DND-41 (cell line): ENCODE data around the gene DLG1.
A peak's percentile ranks its signal among the peaks of the same experiment; 100 is the strongest.

Experiments
- ATAC-seq: fragments of 200-7000 bp; cut with Tn5 transposase; 3 replicates; pipeline ENCODE4 v1.9.1; 2021; ENCODE audit warnings: low read depth; ENCODE audit not compliant: insufficient read depth
- DNase-seq: peaks from one replicate; pipeline ENCODE4 v3.0.0-alpha.2; 2020
- H2AFZ ChIP-seq: 2 replicates; pipeline ENCODE4 v1.6.0; 2012; ENCODE audit warnings: low read depth, low read length
- H3K27ac ChIP-seq: 2 replicates; pipeline ENCODE4 v1.5.1; 2012; ENCODE audit warnings: low read length, inconsistent platforms
- H3K27me3 ChIP-seq: fragments of 200-600 bp; sonication (generic); 2 replicates; pipeline ENCODE4 v1.6.0; 2012; ENCODE audit warnings: low read length, mild to moderate bottlenecking, inconsistent platforms; ENCODE audit not compliant: insufficient read depth, poor library complexity
- H3K36me3 ChIP-seq: 2 replicates; pipeline ENCODE4 v1.5.1; 2012; ENCODE audit warnings: low read length, inconsistent platforms; ENCODE audit not compliant: insufficient read depth
- H3K4me1 ChIP-seq: 2 replicates; pipeline ENCODE4 v1.5.1; 2012; ENCODE audit warnings: mild to moderate bottlenecking, low read length; ENCODE audit not compliant: insufficient read depth
- H3K4me2 ChIP-seq: 2 replicates; pipeline ENCODE4 v1.6.0; 2012; ENCODE audit warnings: mild to moderate bottlenecking, moderate library complexity, low read length, inconsistent platforms; ENCODE audit not compliant: insufficient read depth
- H3K4me3 ChIP-seq, 2 experiments: fragments of 200-600 bp in 1 of 2; shearing (Covaris generic) in 1 of 2; 2 replicates each; pipeline ENCODE4 v1.5.1; 2012 to 2016; ENCODE audit warnings: inconsistent platforms in 2 of 2, low read length in 2 of 2, mild to moderate bottlenecking in 2 of 2, low read depth in 1 of 2, moderate library complexity in 1 of 2
- H3K79me2 ChIP-seq: 2 replicates; pipeline ENCODE4 v1.6.0; 2012; ENCODE audit warnings: low read length, inconsistent platforms; ENCODE audit not compliant: insufficient read depth
- H3K9ac ChIP-seq: 2 replicates; pipeline ENCODE4 v1.6.0; 2012; ENCODE audit warnings: low read depth, mild to moderate bottlenecking, inconsistent platforms, low read length, moderate library complexity
- H3K9me3 ChIP-seq: 2 replicates; pipeline ENCODE4 v1.5.1; 2012; ENCODE audit warnings: low read length, moderate library complexity, mild to moderate bottlenecking, inconsistent platforms; ENCODE audit not compliant: insufficient read depth, severe bottlenecking
- H4K20me1 ChIP-seq: 2 replicates; pipeline ENCODE4 v1.6.0; 2012; ENCODE audit warnings: low read length; ENCODE audit not compliant: insufficient read depth
- EZH2 ChIP-seq: IDR thresholded peaks from 3 replicates; pipeline ENCODE4 v1.6.1; 2012; ENCODE audit warnings: borderline replicate concordance, low read depth, mild to moderate bottlenecking, moderate library complexity, low read length, inconsistent platforms; ENCODE audit not compliant: severe bottlenecking
- TF ChIP-seq, protein P1 (sequence below): IDR thresholded peaks from 2 replicates; pipeline ENCODE4 v1.5.1; 2012; ENCODE audit warnings: borderline replicate concordance, low read length, moderate library complexity, mild to moderate bottlenecking; ENCODE audit not compliant: poor library complexity, severe bottlenecking; ENCODE audit errors: extremely low read depth

The DLG1 gene

DNA sequence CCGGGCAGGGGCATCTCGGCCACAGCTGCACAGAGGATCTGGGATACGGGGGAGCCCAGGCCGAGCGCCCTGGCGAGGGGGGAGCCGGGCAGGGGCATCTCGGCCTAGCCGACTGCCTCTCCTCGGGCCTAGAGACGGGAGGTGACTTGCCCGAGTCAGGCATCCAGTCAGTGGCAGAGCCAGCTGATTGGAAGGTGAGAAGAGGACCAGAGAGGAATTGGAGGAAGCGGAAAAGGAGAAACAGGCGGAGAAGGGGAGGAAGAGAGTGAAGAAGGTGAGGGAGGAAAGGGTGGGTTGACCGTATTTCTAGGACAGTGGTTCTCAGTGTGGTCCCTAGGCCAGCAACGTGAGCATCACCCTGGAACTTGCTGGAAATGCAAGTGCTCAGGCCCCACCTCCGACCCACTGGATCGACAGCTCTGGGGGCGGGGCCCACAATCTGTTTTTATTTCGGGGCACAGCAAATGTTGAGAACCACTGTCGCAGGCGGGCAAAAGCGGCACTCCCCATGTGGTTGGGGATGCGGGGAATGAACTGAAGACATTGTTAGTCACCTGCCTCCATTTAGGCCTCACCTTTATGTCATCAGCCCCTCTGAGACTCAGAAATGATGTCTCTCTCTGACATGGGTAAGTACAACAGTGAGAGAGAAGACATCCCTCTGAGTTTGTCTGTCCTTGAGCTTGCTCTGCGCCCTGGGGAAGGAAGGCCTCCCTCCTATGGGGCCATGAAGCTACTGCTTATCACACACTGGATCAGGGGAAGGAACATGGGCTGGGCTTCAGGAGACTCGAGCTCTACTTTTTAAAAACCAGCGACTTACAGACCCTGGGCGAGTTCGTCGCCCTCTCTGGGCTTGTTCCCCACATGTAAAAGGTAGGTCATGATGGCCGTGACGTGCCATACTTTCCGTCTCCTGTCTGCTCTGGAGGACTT is 267.8 kb downstream of the DLG1 start:
- no peak overlapping the region for H3K4me2 ChIP-seq
- no peaks in the 10 kb centered on the region; the same call in 1 of the 2 replicates for H3K36me3 ChIP-seq
- no peak overlapping the region for H3K4me3 ChIP-seq
- H4K20me1 ChIP-seq: 0 out of 2 replicates have a peak, but pooled peaks cover 3% of the 10 kb centered on the region
- H3K79me2 ChIP-seq: peaks cover 3% of the 10 kb centered on the region; the same call in 1 of the 2 replicates
- H3K4me1 ChIP-seq: peaks cover 15% of the 10 kb centered on the region
- H3K27ac ChIP-seq: no peak overlapping the region
- no peak overlapping the region for H2AFZ ChIP-seq
- no peak for ATAC-seq
- TF ChIP-seq, protein P1, sequence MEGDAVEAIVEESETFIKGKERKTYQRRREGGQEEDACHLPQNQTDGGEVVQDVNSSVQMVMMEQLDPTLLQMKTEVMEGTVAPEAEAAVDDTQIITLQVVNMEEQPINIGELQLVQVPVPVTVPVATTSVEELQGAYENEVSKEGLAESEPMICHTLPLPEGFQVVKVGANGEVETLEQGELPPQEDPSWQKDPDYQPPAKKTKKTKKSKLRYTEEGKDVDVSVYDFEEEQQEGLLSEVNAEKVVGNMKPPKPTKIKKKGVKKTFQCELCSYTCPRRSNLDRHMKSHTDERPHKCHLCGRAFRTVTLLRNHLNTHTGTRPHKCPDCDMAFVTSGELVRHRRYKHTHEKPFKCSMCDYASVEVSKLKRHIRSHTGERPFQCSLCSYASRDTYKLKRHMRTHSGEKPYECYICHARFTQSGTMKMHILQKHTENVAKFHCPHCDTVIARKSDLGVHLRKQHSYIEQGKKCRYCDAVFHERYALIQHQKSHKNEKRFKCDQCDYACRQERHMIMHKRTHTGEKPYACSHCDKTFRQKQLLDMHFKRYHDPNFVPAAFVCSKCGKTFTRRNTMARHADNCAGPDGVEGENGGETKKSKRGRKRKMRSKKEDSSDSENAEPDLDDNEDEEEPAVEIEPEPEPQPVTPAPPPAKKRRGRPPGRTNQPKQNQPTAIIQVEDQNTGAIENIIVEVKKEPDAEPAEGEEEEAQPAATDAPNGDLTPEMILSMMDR: no peak
- TF ChIP-seq EZH2: no peak
- no peaks in the 10 kb centered on the region for H3K9me3 ChIP-seq
- no peak for DNase-seq
- no peaks in the 10 kb centered on the region for H3K27me3 ChIP-seq
- H3K9ac ChIP-seq: no peak overlapping the region; the same call in 1 of the 2 replicates

DNA sequence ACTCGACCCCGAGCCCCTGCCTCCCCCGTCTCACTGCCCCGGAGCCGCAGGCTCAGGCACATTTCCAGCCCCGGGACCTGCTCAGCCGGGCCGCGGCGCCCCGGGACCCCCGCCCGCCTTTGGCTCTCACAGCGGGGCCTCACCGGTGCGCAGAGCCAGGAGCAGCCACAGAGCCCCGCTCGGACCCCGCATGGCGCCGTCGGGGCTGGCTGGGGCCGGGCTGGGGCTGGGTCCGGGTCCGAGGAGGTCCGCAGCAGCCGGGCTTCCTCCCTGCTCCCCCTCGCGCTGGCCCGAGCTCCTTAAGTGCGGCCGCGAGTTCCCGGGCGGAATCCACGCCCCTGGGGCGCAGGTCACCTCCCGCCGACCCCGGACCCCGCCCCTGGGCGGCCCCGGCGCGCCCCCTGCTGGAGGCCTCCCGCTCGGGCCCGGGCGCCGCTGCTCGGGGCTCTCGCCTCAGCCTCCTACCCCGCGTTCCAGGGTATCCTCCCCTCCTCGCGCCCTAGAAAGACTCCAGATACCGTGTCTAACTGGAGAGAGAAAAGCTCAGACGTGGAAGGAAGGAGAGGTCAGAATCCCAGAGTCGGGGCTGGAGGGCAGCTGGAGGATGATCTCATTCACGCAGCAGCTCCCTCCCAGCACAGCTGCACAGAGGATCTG is 268.8 kb downstream of the DLG1 start, which contains the start of gene MELTF:
MELTF (minus strand) TSS at position 307 of the 657 bp plus-strand sequence; CDS start at position 192, 115 bp downstream.
- Histone ChIP-seq H3K9ac (peak within 1 kb of the TSS; percentile 85), H2AFZ (peak within 1 kb of the TSS; percentile 79), H3K27ac (peak within 1 kb of the TSS; percentile 52; the same call in 1 of the 2 replicates), H3K79me2 (peaks cover 3% of the 10 kb centered on the region; the same call in 1 of the 2 replicates), H3K4me3 (peak within 1 kb of the TSS; percentile 67 to 72; a peak in 3 of 4 replicates), H3K36me3 (peaks cover 4% of the 10 kb centered on the region; the same call in 1 of the 2 replicates), H3K4me1 (peaks cover 15% of the 10 kb centered on the region), H4K20me1 (0 out of 2 replicates have a peak, but pooled peaks cover 3% of the 10 kb centered on the region), H3K9me3 (no peaks in the 10 kb centered on the region), H3K4me2 (peak within 1 kb of the TSS; percentile 96), H3K27me3 (no peaks in the 10 kb centered on the region)
- TF ChIP-seq, protein P1: peak; percentile 87
- no peak for TF ChIP-seq EZH2
- DNase-seq: peak; percentile 79
- peak; percentile 98 for ATAC-seq

DNA sequence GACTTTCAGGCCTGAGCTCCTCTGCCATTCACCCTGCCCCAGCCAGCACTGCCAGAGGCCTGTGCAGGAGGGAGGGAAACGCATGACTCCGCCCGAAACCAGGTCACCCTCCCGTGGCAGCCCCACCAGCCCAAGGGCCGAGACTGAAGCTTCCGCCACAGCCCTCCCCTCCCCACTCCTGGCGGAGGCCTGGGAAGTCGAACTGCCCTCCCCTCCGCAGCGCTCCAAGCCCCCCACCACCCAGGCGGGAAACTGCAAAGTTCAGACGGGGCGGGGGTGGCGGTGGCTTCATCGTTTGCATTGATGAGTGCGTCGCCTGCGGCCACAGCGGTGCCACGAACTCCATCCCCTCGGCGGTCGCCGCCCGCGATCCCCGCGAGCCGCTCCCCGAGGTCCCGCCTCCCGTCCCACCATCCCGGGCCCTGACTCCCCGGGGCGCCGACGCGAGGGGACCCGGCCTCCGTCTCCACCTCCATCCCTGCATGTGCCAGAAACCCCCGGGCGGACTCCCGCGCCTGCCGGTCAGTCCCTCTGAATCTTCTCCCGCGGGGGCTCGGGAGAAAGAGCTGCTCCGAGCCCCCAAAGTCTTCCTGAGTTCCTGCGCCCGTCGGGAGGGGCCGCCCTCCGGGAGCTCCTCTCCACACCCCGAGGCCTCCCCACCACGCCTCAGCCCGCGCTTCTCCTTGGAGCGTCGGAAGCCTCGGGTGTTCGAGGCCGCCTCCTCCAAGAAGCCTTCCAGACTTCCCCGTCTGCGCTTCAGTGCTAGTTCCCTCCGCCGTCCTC is 269.5 kb downstream of the DLG1 start:
- ATAC-seq (no peak), DNase-seq (no peak)
- Histone ChIP-seq H3K36me3 (peaks cover 4% of the 10 kb centered on the region; the same call in 1 of the 2 replicates), H3K79me2 (peaks cover 3% of the 10 kb centered on the region; the same call in 1 of the 2 replicates), H3K4me3 (peak overlapping the region; percentile 67 to 72; a peak in 3 of 4 replicates), H3K9ac (peak overlapping the region; percentile 85), H3K27ac (peak overlapping the region; percentile 52; the same call in 1 of the 2 replicates), H3K4me1 (peaks cover 15% of the 10 kb centered on the region), H3K9me3 (no peaks in the 10 kb centered on the region), H3K27me3 (no peaks in the 10 kb centered on the region), H4K20me1 (0 out of 2 replicates have a peak, but pooled peaks cover 3% of the 10 kb centered on the region), H3K4me2 (peak overlapping the region; percentile 96), H2AFZ (peak overlapping the region; percentile 79)
- TF ChIP-seq EZH2: no peak
- TF ChIP-seq, protein P1: no peak
